Measurements from ENCODE around the gene A2M.

The A2M gene

GRCh38 chr12:9123781-9124382 lies 8.2 kb upstream of the A2M start:
- in situ Hi-C loops (cut with MboI; ENCODE audit: low sequenced_read_pairs): loop anchor here (25.0 kb wide), 1 partner anchor 163 kb away; no protein-coding TSS in a partner anchor

GRCh38 chr12:9122091-9122609 lies 6.4 kb upstream of the A2M start:
- in situ Hi-C loops (cut with MboI; ENCODE audit: low sequenced_read_pairs): loop anchor here (25.0 kb wide), 1 partner anchor 165 kb away; no protein-coding TSS in a partner anchor

GRCh38 chr12:9120487-9121184 lies 4.9 kb upstream of the A2M start:
- in situ Hi-C loops (cut with MboI; ENCODE audit: low sequenced_read_pairs): loop anchor here (25.0 kb wide), 1 partner anchor 167 kb away; no protein-coding TSS in a partner anchor

GRCh38 chr12:9118158-9118557 lies 2.4 kb upstream of the A2M start:
- in situ Hi-C loops (cut with MboI; ENCODE audit: low sequenced_read_pairs): loop anchor here (25.0 kb wide), 1 partner anchor 169 kb away; no protein-coding TSS in a partner anchor

GRCh38 chr12:9114946-9115345 lies 773 bp downstream of the A2M start:
- in situ Hi-C loops (cut with MboI; ENCODE audit: low sequenced_read_pairs): loop anchor here (25.0 kb wide), 1 partner anchor 172 kb away; no protein-coding TSS in a partner anchor

GRCh38 chr12:9113987-9114309 lies 1.8 kb downstream of the A2M start:
- in situ Hi-C loops (cut with MboI; ENCODE audit: low sequenced_read_pairs): loop anchor here (25.0 kb wide), 1 partner anchor 173 kb away; no protein-coding TSS in a partner anchor

- in situ Hi-C loops (cut with MboI; ENCODE audit: low sequenced_read_pairs): loop anchor here (25.0 kb wide), 1 partner anchor 174 kb away; no protein-coding TSS in a partner anchor
Measured at GRCh38 chr12:9113296-9113986, 2.3 kb downstream of the A2M start.

GRCh38 chr12:9112076-9112853 lies 3.5 kb downstream of the A2M start:
- in situ Hi-C loops (cut with MboI; ENCODE audit: low sequenced_read_pairs): loop anchor here (25.0 kb wide), 1 partner anchor 175 kb away; no protein-coding TSS in a partner anchor

GRCh38 chr12:9111525-9111924 lies 4.2 kb downstream of the A2M start:
- in situ Hi-C loops (cut with MboI; ENCODE audit: low sequenced_read_pairs): loop anchor here (25.0 kb wide), 1 partner anchor 176 kb away; no protein-coding TSS in a partner anchor

GRCh38 chr12:9109737-9110491 lies 5.8 kb downstream of the A2M start:
- in situ Hi-C loops (cut with MboI; ENCODE audit: low sequenced_read_pairs): loop anchor here (25.0 kb wide), 1 partner anchor 177 kb away; no protein-coding TSS in a partner anchor

- in situ Hi-C loops (cut with MboI; ENCODE audit: low sequenced_read_pairs): loop anchor here (25.0 kb wide), 1 partner anchor 178 kb away; no protein-coding TSS in a partner anchor
Measured at GRCh38 chr12:9109213-9109522, 6.6 kb downstream of the A2M start.

- in situ Hi-C loops (cut with MboI; ENCODE audit: low sequenced_read_pairs): loop anchor here (25.0 kb wide), 1 partner anchor 179 kb away; no protein-coding TSS in a partner anchor
Measured at GRCh38 chr12:9108504-9109212, 7.1 kb downstream of the A2M start.

- in situ Hi-C loops (cut with MboI; ENCODE audit: low sequenced_read_pairs): loop anchor here (25.0 kb wide), 1 partner anchor 180 kb away; no protein-coding TSS in a partner anchor
Measured at GRCh38 chr12:9107542-9107873, 8.2 kb downstream of the A2M start.

GRCh38 chr12:9106610-9107541 lies 8.8 kb downstream of the A2M start:
- in situ Hi-C loops (cut with MboI; ENCODE audit: low sequenced_read_pairs): loop anchor here (25.0 kb wide), 1 partner anchor 180 kb away; no protein-coding TSS in a partner anchor

GRCh38 chr12:9106067-9106466 lies 9.7 kb downstream of the A2M start:
- in situ Hi-C loops (cut with MboI; ENCODE audit: low sequenced_read_pairs): loop anchor here (25.0 kb wide), 1 partner anchor 181 kb away; no protein-coding TSS in a partner anchor

GRCh38 chr12:9104767-9105423 lies 10.8 kb downstream of the A2M start:
- in situ Hi-C loops (cut with MboI; ENCODE audit: low sequenced_read_pairs): loop anchor here (25.0 kb wide), 1 partner anchor 182 kb away; no protein-coding TSS in a partner anchor

GRCh38 chr12:9104087-9104486 lies 11.6 kb downstream of the A2M start:
- in situ Hi-C loops (cut with MboI; ENCODE audit: low sequenced_read_pairs): loop anchor here (25.0 kb wide), 1 partner anchor 183 kb away; no protein-coding TSS in a partner anchor
